Suppressor macrophage treated with lipopolysaccharide for 1 hour (primary cell): ENCODE results near the gene CREB3L4.
"Not testable (repeated sequence)": the region's sequence is repeated elsewhere in the genome, so short reads cannot be mapped to it uniquely, and the experiment has no call there.

Experiments used
- DNase-seq, 3 donors: peaks; one replicate each; pipeline ENCODE4 v3.0.0-alpha.2; 2020 to 2022

Gene CREB3L4

DNA sequence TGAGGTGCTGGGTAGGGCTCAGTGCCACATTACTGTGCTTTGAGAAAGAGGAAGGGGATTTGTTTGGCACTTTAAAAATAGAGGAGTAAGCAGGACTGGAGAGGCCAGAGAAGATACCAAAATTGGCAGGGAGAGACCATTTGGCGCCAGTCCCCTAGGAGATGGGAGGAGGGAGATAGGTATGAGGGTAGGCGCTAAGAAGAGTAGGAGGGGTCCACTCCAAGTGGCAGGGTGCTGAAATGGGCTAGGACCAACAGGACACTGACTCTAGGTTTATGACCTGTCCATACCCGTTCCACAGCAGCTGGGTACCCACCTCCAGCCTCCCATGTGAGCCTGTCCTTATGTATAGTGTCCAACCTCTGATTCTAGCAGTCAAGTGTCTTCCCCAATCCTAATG, 8.2 kb upstream of the CREB3L4 start:
- no peak for DNase-seq

DNA sequence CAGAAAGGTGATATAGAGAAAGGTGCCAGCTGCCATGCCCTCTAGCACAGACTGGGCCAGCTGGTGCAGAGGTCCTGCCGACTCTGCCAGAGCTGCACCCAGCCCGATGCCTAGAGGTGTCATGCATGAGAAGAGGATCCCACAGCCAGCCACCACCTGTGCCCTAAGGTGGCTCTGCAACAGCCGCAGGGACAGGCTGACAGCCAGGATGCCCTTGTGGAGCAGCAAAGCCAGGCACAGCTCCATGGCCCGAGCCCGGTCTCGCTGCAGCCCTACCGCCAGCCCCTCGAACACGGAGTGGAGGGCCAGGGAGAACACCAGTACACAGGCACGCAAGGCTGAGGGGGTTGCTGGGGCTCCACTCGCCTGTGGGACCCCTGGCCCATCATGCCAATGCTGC, 7.5 kb upstream of the CREB3L4 start:
- DNase-seq, result no peak

DNA sequence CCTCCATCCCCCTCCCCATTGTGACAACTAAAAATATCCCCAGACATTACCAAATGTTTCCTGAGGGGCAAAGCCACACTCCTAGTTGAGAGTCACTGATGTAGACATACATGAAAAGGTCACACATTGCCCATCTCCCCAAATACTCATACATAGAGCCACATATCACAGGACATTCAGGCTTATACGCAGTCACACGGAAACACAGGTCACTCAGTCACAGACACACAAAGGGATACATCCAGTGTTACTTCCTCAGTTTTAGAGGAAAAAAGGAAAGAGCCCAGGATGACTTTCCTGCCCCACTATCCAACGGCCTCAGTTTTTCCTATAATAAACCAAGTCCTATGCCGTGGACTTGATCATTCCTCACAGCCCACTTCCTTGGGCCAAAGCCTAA, 6.3 kb upstream of the CREB3L4 start:
- DNase-seq, result no peak

DNA sequence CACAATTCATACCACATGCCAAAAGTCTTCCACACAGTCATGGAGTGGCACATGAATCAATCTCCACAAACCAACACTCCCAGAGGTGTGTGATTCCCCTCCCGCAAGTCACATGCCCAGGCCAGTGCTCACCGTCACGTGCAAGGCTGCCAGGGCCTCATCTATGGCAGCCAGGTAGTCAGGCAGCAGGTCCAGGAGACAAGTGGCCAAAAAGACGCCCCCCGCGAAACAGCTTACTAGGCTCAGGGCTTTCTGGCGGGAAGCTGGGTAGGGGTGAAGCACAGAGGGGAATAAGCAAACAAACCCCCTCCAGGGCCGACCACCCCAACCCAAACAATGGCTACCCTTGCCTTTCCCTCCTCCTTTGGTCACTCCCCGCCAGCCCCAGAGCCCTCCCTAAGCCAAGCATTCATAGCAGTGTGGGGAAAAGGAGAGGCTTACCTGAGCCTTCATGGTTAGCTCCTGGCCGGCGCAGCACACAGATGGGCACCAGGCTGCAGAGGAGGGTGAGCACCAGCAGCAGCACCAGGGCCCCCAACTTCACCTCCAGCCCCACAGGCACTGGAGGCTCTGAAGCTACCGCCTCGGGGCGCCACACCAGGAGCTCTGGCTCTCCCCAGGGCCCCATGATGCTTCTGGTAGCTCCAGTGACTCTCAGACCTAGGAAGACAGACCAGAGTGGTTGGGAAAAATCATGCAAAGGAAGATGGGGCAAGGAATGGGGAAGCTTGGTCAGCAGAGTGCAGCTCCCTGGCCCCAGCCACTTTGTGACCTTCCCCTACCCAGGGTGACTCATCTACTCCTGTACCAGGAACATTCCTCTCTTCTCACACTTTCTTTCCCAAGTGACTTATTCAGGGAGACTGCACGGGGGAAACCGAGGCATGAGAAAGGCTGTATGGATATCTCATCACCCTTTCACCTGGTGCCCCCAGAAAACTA, 5.3 kb upstream of the CREB3L4 start:
- DNase-seq, result peak; percentile 80 to 86 (median 84)

DNA sequence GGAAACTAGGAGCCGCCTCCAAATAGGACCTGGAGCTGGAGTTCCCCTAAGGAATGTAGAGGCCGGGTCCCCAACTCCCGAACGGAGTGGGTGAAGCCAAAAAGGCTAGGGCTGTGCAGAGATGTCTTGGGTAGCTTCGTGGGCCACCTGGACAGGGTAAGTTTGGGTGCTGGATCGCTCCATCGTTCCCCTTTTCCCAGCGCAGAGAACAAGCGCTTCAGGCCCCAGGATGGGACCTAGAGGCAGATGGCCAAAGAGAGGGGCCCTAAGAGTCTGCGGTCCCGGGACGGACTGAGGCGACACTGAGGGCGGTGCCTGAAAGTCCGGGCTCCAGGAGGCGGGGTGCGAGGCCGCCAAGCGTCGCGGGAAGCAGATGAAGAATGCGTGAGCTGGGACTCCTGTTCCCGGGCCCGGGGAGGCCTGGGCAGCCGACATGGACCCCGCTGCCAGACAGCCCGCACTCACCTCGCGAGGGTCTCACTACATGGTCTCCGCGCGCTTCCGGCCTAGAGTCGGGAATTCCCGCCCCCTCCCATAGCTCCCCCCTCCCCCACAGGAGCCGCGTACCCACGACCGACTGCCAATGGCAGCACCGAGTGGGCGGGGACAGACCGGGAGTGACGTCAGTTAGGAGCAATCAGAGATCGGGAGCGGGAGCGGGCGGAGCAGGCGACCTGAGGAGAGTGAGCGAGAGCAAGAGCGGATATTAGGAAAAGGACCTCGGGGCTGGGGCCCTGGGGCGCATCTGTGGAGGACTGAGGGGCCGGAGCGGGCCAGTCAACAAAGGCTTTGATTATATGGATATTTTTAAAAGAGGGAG, 4.5 kb upstream of the CREB3L4 start, which contains the start of gene SLC39A1:
SLC39A1 (minus strand) TSS at position 508 of the 820 bp plus-strand sequence. CDS start 822 bp downstream, outside the sequence.
- DNase-seq, result peak; percentile 98

DNA sequence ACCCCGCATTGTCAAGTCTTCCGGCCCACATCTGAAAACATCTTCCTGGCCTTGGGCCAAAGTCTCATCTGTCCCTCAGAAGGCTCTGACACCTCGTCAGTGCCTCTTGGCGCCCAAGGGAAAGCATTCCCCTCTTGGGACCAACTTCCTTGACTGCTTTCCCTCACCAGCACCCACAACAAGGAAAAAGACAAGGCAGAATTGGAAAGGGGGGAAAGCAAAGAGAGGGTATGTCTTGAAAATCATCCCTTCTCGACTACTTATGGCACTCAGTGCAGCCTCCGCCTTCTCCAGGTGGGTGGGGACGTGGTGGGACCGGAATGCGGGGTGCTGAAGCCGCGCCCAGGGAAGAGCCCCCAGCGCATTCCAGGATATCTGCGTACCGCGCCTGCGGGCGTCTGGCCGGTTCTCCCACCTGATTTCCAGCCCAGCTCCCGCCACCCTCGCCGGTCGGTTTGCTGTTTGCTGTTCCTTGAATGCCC, 3.8 kb upstream of the CREB3L4 start:
- DNase-seq, result peak in 1 of 3 donors; percentile 26

DNA sequence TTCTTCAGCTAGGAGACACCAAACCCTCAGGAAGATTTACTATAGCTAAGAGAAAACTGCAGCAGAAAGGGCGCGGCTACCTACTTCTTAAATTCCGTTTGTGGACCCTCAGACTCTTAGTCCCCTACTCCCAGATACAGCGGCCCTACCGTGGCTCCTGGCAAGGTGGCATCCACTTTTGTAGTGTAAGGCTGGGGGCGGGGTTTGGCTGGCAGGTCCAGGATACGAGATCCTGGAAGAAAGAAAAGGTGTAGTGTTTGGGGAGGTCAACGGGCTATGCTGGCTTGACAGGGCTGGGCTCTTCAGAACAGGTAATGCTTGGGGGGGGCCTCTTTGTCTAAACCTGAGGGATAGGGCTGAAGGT, 280 bp downstream of the CREB3L4 start:
- no peak for DNase-seq

DNA sequence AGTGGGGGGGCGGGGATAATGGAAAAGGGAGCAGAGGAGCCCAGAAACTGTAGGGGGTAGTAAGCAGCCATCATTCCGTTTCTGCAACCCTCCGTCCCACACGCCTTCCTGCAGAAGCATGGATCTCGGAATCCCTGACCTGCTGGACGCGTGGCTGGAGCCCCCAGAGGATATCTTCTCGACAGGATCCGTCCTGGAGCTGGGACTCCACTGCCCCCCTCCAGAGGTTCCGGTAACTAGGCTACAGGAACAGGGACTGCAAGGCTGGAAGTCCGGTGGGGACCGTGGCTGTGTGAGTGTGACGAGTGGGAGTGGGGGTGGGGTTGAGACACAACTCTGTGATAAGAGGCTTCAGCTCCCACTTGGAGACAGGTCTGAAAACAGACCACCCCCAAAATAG, 706 bp downstream of the CREB3L4 start:
- no peak for DNase-seq

DNA sequence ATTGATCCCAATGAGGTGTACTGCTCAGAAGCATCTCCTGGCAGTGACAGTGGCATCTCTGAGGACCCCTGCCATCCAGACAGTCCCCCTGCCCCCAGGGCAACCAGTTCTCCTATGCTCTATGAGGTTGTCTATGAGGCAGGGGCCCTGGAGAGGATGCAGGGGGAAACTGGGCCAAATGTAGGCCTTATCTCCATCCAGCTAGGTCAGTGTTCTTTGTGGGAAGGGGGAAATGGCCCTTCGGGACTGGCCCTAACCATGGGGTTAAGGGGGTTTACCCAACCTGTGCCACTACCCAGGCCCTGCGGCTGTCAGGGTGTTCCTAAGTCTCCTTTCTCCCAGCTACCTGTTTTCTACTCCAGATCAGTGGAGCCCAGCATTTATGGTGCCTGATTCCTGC, 1.3 kb downstream of the CREB3L4 start:
- DNase-seq, result no peak

DNA sequence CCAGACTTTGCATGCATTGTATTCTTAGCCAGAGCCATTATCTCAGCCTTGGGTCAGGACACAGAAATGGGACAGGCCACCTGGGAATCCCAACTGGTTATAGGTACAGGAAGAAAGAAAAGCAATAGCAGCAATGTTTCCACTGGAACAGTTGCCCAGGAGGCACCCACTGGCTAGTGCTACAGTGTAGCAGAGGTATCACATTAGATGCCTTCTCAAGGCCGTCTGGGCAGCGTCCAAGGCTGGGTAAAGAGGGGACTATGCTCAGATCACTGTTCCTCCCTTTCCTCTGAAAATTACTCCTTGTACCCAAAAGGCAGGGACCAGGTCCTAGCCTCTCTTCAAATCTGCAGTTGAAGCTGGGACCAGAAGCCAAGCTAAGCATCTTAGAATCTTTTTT, 2.6 kb downstream of the CREB3L4 start:
- no peak for DNase-seq

DNA sequence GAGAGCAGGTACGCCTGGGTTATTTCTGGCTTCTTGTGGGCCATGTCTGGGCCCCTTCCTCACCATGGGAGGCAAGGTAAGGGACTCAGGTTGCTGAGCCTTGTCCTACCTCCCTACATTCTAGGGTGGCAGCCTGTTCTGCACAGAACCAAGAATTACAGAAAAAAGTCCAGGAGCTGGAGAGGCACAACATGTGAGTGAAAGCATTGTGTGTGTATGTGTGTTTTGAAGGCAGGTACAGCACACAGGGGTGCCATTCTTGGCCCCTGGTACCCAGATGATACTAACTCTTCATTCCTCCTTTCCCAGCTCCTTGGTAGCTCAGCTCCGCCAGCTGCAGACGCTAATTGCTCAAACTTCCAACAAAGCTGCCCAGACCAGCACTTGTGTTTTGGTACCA, 5.4 kb downstream of the CREB3L4 start:
- DNase-seq, result no peak

DNA sequence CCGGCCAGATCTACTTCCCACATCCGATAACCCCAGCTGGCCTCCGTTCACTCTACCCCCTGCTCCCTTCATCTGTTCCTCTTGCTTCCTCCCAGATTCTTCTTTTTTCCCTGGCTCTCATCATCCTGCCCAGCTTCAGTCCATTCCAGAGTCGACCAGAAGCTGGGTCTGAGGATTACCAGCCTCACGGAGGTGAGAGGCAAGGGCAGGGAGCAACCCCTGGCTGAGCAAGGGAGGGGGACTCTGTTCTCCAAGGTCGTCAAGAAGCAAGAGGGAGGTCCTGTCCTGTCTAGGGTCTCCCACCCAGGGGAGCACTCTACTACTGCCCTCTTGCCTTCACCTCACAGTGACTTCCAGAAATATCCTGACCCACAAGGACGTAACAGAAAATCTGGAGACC, 5.8 kb downstream of the CREB3L4 start:
- no peak for DNase-seq

DNA sequence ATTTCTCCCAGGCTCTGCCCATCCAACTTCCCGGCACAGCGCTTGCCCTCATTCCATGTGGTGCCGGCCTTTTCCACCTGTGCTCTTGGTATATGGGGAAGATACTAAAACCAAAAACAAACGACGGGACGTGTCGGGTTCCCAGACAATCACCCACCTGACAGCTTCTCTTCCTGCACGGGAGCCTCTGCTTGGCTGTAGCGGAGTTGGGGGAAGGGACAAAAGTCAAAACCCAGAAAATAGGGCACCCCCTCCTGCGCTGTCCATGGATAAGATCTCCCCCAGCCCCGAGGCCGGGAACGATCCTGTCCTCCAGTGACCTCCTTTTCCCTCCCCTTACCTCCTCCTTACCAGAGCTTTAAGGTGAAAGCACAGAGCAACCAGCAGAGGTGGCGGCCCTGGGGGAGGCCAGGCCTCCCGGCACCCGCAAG, 9.1 kb downstream of the CREB3L4 start:
- DNase-seq, result no peak

DNA sequence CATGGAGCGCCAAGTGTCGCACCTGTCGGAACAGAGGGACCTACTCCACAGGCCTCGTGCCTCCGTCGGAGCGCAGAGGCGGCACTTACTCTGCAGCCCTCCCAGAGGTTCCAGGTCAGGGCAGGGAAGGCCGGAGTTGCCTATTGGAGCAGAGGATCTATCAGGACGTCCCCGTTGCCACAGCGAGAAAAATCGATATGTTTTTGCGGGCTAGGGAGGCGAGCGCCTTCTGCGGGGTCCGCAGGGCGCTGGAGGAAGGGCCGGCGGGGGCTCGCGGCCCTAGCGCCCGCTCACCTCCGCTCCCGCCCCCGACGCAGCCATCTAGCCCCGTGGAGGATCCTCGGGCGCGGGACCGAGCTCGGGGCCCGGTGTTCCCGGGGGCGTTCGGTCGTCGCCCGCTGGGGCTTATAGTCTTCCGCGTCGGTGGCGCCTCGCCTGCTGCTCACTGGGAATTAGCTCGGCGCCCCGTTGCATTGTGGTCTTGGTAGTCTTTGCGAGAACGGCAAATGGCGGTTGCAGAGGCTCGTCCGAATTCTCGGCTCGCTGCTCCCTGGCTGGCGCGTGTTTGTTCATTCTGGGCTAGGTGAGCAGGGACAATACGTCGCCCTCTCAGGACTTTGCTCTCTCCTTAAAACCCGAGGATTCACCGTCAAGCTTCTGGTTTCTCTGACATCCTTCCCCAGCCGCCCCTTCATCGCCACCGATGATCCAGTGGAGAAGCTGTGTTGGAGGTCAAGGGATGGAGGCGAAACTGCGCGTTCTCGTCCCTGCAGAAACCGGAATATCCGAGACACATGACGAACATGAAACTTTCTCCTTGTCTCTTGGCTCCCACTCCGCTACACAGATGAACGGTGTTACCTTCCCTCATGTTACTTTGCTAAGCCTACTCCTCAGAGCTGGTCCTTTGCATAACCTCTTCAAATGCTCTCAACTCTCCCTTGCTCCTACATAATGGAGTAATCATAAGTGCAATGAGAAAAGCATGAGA, 9.8 kb downstream of the CREB3L4 start, which contains the start of gene JTB:
JTB (minus strand) TSS at position 425 of the 991 bp plus-strand sequence; CDS start at position 3, 422 bp downstream.
- peak; percentile 90 to 93 (median 92) for DNase-seq

DNA sequence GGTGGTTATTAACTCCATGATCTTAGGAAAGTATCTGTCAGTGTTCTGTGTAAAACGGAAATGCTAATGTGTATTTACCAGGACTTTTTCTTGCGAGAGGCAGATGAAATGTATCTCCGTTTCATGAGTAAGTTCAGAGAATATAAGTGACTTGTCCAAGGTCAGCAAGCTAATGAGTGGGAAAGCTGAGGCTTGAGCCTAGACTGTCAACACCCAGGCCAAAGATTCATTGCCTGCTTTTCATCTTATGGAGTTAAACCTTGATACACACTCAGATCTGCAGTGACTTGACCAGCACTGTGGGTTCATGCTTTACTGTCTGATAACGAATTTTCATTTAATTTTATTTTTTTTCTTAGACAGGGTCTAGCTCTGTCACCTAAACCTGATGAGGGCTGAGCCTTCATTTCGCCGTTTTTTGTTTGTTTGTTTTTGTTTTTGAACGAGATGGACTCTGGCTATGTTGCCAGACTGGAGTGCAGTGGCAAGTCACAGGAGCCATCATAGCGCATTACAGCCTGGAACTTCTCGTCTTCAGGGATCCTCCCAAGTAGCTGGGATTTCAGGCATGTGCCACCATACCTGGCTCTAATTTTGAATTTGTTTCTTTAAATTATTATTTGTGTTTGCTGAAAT, 10.7 kb downstream of the CREB3L4 start:
- DNase-seq, result no peak

DNA sequence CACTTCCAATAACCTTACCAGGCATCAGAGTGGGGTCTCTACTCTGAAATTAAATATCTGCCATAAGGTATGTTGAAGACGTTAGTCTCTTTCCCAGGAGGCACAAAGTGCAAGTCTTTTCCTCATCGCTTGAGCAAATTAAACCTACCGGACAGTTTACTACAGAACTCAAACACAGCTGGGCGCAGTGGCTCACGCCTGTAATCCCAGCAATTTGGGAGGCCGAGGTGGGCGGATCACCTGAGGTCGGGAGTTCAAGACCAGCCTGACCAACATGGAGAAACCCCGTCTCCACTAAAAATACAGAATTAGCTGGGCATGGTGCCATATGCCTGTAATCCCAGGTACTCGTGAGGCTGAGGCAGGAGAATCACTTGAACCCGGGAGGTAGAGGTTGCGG, 11.4 kb downstream of the CREB3L4 start:
- not testable (repeated sequence) for DNase-seq

DNA sequence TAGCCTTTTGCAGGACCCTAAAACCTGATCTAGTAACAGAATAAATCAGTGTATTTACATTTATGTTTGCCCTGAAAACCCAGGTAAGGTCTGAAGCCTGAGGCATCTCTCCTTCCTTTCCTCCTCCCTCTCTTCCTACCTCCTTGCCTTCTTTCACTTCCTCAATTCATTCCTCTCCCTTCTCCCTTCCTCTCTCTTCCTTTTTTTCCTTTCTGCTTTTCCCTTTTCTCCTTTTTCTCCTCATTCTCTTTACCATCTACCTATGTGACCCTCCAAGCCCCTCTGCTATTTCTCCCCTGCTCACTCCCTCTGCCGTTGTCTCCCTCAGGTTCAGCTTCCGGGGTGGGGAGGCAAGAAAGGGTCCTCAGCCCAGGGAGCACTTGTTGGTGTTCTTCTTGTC, 14.0 kb downstream of the CREB3L4 start:
- not testable (repeated sequence) for DNase-seq

DNA sequence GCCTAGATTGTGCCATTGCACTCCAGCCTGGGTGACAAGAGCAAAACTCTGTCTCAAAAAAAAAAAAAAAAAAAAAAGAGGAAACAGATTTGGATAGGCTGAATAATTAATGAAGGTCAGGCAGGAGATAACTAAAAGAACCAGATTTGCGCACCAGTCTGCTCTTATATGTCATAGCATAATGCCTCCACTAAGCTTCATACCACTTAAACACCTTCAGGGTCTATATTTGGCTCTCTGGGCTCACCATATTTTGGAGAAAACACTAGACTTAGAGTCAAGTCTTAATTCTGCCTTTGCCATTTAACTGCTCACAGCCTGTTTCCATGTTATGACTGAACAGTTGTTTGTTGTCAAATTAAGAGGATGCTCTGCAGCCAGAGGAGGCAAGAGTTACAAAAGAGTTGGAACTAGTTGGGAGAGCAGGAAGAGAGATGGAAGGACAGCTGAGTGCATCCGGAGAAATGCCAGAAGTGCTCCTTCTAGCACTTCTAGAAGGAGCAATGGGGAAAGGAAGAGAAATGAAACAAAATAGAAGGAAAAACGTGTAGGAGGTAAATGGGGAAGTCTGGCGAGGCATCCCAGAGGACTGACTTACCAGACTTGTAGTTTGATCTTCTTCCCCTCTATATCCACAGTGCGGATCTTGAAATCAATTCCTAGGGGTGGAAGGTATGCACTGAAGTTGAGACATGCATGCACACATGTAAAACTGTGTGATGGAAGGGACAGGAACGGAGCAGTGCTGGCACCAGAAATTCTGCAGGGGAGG, 16.6 kb downstream of the CREB3L4 start:
- DNase-seq, result peak; percentile 37 to 56 (median 40)

DNA sequence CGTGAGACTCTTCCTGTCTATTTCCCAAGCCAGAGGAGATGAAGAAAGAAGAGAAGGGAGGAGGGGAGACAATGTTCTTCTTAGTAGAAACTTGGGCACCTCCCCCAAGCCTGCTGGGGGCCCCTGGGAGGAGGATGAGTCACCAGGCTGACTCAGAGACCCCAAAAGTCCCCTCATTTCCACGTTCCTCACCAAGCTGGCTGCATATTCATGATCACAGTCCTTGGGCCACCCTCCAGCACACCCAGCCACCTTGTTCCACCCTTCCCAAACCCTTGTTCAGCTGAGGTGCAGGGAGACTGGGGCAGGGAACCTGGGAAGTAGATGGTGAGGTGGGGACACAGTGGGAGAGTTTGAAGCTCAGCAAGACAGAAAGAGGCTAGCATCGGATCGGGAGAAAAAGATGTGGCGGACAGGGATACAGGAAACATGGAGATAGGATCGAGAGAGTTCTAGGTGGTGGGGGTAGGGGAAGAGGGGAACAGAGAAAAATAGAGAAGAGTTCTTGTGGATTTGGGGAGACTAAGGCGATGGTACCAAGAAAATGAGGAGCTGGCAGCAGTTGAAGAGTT, 17.7 kb downstream of the CREB3L4 start:
- peak; percentile 94 to 96 (median 94) for DNase-seq
